HG03066 (cell line): Measurements from ENCODE around the gene CHST11.

ENCODE experiments used
- ATAC-seq: cut with Tn5 transposase; IDR thresholded peaks from one replicate; pipeline ENCODE4 v1.9.1; 2021; ENCODE audit warnings: low read depth; ENCODE audit not compliant: unreplicated experiment

Gene CHST11

DNA sequence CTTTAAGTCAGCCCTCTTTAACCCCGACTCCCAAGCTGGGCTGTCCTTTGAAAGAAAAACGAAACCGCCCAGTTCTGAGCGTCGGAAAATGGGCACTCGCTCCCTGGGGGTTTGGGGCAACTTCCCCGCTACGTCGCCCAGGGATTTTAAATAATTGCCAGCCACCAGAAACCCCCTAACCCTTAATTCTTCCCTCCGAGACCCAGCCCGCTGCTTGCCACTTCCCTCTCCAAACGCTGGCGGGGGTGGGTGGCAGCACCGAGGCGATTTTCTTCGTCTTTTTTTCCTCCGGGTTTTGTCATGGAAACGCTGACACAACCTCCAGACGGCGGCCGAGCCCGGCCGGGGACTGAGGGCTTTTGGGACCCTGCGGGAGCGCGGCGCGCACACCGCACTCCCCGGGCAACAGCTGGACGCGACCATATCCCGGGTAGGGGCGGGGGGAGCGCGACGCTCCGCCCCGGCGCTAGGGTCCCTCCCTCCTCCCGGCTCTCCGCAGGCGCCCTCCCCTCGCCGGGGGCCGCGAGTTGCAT, at the start of gene CHST11:
CHST11 (plus strand) TSS at position 532 of the 533 bp plus-strand sequence.
- peak; percentile 55 for ATAC-seq

DNA sequence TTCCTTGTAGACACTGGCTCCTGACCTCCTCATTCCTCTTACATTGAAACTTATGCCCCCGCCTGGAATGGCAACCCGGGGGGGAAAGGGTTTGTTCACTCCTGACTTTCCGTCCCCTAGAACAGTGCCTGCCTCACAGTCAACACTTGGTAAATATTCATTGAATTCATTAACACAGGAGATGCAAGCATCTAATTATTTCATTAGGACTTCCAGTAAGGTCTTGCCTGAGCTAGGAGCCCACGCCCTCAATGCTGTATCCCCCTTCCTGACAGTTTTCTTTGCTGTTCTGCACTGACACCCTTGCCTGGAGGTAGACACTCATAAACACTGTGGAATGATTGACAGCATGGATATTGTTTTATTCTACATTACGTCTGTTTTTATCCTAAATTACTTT, 49.3 kb upstream of the CHST11 start:
- ATAC-seq, result no peak

DNA sequence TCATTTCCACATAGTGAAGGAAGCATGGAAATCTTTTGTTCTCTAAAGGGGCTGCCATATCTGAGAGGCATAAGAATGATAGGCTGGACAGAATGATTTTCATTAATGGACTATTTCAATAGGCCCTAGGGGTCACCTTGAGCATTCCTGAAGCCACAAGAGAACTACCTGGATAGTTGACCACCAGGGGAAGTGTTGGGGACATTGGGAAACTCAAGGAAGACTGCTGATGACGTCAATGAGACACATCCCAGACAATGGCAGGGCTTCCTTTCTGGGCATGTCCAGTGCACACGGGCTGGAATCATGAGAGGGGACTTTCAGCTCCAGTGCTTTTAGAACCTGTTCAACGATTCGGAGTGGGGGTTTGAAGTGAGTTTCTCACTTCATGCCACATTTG, 48.8 kb upstream of the CHST11 start:
- ATAC-seq, result no peak

DNA sequence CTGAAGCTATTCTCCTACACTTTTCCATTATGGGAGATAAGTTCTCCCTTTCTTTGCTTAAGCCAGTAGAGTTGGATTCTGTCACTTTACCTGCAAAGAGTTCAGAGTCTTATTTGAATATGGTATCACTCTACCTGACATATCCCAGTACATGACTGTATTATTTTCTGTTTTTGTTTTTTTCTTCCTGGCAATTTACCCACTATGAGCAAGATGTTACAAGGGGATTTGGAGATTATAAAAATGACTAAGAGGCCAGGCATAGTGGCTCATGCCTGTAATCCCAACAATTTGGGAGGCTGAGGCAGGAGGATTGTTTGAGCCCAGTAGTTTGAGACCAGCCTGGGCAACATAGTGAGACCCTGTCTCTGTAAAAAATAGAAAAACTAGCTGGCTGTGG, 46.4 kb upstream of the CHST11 start:
- no peak for ATAC-seq

DNA sequence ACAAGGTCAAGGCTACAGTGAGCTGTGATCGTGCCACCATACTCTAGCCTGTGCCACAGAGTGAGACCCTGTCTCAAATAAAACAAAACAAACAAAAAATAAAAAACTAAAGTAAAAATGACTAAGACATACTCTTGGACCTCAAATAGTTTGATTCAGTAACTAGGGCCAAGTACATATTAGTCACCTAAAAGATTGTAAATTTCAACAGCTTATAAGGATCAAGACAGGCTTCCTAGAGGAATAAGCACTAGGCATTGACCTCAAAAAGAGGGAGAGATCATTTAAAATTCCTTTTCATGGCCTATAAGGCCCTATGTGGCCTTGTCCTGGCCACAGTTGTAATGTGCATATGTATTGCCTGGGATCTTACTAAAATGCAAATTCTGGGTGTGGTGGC, 46.0 kb upstream of the CHST11 start:
- ATAC-seq, result no peak

DNA sequence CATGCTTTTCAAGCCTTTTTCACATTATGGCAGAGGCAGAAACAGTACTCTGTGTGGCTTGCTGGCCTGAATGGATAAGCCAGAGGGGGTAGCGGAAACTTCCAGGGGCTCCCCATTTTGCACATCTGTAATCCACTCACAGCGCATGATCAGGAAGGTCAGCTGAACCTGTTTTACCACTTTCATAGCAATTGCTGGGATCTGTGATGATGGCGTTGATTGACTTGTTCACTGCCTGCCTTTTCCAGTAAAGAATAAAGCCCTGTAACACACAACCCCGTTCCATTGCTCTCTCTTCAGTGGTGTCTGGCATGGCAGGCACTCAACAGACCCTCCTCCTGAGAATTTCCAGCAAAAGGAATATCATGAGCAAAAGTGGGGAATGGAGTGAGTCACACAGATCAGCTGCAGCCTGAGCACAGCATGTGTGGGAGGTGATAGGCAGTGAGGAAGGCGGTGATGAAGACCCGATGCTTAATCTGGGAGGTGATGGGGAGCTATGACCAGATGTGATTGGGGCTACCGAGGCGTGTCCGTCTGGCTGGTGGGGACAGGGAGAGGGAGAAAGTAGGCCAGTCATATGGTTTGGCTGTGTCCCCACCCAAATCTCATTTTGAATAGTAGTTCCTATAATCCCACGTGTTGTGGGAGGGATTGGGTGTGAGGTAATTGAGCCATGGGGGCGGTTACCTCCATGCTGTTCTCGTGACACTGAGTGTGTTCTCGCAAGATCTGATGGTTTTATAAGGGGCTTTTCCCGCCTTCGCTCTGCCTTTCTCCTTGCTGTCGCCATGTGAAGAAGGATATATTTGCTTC, 44.7 kb upstream of the CHST11 start:
- no peak for ATAC-seq

DNA sequence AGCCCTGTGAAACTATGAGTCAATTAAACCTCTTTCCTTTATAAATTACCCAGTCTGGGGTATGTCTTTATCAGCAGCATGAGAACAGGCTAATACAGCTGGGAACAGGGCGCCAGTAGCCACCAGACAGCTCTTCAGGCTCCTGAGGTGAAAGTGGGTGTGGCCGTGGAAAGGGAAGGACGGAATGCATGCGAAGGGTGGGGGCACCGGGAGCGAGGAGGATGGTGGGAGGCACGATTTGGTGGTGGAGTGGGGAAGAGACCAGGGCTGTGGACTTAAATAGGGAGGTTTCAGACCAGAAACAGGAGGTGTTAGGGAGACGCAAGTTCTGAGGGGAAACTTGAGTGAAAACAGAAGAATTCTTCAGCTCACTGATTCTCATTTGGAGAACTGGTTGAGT, 44.1 kb upstream of the CHST11 start:
- no peak for ATAC-seq

DNA sequence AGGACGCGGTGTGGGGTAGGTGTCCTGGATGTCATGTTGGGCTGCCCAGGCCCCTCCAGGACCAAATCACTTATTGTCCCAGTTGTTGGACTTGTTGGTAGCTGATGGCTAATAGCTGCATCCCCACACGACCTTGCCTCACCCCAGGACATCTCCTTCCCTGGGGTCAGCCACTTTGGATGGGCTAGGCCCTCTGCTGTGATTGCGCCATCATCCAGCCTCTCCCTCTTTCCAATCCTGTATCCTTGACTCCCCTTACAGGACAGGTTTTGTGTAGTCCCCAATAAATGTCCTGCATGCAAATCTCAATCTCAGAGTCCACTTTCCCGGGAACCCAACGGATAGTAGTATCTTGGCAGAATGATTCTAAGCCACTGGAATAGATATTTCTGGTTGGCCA, 43.4 kb upstream of the CHST11 start:
- no peak for ATAC-seq

DNA sequence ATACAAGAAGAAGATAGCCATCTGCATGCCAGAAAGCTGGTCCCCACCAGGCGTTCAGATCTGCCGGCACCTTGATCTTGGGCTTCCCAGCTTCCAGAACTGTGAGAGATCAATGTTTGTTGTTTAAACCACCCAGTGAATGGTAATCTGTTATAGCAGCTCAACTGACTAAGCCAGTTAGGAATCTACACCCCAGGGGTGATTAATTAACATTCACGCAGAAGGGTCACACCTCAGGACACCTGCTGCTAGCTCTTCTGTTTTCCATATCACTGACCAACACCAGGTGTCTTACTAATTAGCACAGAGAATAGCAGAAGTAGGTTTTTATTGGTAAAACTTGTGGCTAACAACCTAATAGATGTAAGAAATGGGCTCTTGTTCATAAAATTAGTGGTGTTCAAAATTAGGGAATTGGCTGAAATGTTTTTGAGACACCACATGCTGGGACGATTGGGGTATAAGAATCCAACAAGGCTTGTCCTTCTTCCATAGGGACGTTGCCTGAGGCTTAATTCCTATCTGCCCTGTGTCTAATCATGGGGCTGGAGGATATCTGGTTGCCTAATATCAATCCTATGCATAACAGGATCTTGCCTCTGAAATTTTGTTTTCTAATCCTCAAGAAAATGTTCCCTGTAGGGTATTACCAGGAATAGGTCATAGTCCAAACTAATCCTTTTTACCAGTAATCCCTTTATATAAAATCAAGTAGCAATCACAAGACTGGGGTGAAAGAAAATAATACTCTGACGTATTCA, 42.0 kb upstream of the CHST11 start:
- ATAC-seq, result no peak

DNA sequence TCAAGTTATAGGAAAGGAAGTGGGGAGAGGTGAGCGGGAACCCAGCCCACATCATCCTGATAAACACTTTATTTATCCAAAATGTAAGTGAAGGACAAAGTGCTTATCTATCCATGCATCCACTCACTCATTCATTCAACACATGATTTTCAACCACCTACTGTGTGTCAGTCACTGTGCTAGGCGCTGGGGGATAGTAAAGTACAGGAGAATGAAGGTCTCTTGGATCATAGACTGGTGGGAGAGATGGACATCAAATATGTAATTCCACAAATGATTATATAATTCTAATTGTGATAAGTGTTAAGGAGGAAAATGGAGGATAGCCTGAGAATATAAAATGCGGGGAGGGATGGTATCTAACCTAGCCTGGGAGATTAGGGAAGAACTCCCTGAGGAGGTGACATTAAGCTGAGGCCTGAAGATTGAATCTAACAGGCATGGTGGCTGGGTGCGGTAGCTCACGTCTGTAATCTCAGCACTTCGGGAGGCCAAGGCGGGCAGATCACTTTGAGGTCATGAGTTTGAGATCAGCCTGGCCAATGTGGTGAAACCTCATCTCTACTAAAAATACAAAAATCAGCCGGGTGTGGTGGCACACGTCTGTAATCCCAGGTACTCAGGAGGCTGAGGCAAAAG, 41.3 kb upstream of the CHST11 start:
- ATAC-seq, result no peak

DNA sequence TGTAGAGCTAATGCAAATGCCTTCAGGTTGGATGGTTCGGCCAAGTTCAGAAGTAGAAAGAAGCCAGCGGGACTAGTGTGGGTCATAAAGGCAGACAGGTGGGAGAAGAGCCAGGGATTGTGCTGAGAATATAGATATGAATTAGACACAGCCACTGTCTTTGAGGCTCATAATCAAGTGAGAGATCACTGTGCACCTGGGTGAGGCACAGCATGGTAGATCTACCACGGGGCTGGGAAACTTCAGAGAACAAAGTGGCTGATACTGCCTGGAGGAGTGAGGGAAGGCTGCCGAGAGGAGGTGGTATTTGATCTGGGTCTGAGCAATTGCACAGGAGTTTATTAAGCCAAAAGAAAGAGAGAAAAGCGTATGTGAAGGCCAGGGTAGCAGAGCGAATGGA, 40.6 kb upstream of the CHST11 start:
- no peak for ATAC-seq

DNA sequence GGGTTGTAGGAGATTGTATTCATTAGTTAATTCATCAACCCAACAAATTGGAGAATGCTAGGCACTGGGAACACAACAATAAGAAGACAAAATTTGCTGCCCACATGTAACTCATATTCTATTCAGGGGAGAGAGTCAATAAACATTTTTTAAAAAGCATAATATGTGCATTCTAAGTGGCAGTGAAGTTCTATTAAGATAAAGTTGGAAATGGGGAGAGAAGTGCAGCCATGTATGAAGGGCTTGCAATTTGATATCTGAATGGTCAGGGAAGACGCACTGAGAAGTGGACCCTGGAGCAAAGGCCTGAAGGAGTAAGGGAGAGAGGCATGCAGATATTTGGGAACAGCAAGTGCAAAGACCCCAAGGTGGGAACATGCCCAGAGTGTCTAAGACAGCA, 40.2 kb upstream of the CHST11 start:
- ATAC-seq, result no peak

DNA sequence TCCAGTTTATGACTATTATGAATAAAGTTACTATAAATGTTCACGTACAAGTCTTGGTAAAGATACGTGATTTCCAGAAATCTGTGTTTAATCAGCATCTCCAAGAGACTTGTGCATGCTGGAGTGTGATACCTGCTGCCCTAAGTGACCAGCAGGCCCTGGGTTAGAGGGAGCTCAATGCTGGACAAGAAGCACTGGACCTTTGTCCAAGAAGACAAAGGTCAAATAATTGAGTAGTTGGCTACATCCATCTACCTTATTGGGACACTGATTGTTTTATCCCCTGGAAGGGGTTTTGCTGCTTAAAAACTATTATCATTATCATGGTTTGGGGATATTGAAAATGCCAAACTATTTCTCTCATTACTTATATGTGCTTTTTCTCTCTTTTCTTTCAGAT, 37.0 kb upstream of the CHST11 start:
- ATAC-seq, result no peak

DNA sequence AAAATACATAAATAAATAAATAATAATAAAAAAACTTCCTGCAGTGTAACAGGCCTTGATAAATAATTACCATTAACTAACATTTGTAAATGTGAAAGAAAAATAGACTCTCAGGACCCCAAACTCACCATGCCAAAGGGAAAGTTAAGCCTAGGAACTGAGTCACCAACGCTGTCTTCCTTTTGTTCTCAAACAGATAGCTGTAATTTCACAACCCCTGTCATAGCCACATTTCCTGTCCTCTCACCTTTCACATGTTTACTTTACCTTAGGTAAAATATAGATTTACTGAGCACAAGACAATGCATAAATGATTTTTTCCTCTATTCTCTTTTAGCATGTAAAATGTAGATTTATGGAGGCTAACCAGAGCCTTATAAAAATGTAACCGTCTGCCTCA, 35.9 kb upstream of the CHST11 start:
- ATAC-seq, result no peak

DNA sequence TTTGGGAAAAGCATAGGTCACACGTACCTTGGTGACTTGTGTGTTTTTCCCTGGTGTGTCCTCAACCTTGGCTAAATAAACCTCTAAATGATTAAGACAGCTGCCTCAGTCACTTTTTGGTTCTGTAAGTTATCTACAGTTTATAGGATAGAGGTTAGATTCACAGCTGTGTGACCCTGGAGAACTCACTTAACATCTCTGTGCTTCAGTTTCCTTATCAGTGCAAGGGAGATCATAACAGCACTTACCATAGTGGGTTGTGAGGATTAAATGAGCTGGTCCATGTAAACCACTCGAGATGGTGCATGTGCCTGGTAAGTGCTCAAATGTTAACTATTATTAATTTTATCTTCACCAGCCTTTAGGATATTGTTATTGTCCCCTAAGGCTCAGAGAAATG, 35.4 kb upstream of the CHST11 start:
- ATAC-seq, result no peak

DNA sequence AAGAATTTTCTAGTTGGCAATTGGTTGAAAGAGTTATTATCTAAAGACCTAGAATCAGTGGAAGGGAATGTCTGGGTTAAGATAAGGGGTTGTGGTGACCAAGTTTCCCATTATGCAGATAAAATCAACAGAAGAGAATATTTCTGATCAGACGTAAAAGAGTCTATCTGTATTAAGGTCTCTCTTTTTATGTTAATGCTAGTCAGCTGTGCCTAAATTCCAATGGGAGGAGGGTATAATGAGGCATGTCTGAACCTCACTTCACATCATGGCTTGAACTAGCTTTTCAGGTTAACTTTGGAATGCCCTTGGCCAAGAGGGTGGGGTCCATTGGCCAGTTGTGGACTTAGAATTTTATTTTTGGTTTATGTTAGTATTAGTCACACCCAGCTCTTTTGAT, 34.3 kb upstream of the CHST11 start:
- no peak for ATAC-seq

DNA sequence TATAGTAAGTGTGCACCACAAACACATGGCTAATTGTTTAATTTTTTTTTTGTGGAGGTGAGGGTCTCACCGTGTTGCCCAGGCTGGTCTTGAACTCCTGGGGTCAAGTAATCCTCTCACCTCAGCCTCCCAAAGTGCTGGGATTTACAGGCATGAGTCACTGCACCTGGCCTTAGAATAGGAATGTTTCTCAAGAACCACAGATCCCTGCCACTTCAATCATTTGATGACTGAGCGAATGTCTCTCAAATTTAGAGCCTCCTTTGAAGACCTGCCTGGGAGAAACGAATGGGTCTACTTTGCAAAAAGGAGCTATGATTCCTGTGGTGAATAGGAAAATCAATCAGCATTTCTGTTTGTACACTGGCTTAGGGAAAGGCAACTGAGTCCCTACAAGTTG, 33.5 kb upstream of the CHST11 start:
- no peak for ATAC-seq

DNA sequence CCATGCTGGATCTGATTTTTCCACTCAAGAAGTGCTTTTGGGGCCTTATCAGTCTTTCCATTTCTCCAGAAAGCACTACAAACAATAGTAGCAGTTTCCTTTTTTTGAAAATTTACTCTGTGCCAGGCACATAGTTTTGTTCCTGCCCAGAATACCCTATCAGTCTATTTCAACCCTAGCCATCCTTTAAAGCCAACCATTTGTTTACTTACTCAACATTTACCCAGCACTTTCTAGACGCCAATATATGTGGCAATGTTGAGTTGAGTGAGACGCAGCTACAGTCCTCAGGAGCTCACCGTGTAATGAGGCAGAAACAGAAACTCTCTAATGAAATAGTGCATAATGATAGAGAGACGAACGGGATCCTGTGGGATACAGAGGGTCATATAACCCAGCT, 32.9 kb upstream of the CHST11 start:
- ATAC-seq, result no peak

DNA sequence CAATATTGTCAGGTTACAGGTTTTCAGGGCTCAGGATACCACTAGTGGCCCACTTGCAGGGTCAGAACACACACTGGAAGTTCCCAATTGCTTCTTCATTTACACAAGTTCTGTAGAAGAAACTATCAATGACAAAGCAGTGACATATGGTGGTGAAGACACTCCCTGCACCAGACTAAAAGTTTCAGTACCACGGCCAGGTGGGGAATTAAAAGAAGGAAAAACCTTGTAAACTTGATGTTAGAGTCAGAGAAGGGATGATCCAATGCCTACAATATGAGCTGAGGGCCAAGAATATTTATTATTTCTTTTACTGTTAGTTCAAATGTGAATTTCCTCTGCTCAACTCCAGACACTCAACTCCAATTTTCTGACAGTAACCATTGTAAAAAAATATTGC, 31.8 kb upstream of the CHST11 start:
- ATAC-seq, result no peak

DNA sequence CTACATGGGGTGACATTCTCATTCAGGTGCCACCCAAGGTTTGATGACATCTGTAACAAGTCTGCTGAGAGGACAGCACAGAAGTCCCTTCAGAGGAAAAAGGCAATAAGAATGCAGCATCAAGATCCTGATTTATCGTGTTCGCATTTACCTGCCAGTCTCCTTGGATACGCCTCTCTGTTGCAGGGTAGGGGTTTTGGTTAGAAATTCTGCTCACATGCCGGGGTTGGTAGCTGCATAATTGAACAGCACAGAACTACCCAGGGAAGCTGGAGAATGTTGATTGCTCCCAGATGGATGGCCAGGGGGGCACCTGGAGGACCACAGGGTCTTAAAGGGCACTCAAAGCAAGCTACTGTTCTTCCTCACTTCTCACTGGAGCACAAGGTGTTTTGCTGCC, 31.1 kb upstream of the CHST11 start:
- ATAC-seq, result no peak

DNA sequence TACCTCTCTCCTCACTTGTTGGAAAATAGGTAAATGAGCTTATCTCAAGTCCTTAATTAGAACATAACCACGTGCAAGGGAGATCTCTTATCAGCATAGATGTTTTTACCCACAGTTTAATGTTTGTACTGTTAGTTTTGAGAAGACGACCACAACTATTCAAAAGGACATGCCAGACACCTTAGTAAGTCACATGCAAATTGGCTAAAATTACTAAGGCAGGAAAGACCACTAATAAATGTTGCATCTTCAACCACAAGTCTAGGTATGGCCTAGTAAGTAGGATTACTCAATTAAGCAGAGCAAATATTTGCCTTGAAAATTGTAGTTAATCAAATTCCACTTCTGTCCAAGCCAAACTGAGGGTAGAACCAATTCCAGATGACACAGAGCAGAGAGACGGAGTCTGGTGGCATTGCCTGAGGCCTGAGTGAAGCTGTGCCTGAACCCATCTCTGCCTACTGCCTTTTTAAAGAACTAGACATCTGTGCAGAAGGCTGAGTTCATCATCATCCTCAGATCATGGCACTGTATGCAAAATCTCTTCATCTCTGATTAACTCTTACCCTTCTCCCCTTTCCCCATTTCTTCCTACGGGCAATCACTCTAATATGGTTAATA, 29.7 kb upstream of the CHST11 start:
- ATAC-seq, result no peak
